GM12801 (cell line): ENCODE data around the gene RPL11.

ENCODE experiments used
- TF ChIP-seq, protein P1 (sequence below): IDR thresholded peaks from one replicate; pipeline ENCODE4 v1.5.1; 2011; ENCODE audit warnings: control low read depth; ENCODE audit not compliant: insufficient read length; ENCODE audit errors: extremely low read depth

Gene RPL11

DNA sequence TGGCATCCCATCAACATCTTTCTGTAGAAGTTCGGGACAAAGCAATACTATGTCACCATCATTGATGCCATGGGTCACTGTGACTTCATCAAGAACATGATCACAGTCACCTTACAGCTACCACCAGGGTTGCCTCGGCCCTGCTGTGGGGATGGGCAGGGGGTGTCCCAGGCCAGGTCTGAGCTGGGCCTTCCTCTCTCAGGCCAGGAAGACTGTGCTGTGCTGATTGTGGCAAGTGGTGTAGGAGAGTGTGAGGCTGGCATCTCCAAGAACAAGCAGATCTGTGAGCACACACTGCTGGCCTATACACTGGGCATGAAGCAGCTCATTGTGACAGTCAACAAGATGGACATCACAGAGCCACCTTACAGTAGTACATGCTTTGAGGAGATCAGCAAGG, 20.9 kb upstream of the RPL11 start:
- TF ChIP-seq, protein P1, sequence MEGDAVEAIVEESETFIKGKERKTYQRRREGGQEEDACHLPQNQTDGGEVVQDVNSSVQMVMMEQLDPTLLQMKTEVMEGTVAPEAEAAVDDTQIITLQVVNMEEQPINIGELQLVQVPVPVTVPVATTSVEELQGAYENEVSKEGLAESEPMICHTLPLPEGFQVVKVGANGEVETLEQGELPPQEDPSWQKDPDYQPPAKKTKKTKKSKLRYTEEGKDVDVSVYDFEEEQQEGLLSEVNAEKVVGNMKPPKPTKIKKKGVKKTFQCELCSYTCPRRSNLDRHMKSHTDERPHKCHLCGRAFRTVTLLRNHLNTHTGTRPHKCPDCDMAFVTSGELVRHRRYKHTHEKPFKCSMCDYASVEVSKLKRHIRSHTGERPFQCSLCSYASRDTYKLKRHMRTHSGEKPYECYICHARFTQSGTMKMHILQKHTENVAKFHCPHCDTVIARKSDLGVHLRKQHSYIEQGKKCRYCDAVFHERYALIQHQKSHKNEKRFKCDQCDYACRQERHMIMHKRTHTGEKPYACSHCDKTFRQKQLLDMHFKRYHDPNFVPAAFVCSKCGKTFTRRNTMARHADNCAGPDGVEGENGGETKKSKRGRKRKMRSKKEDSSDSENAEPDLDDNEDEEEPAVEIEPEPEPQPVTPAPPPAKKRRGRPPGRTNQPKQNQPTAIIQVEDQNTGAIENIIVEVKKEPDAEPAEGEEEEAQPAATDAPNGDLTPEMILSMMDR = no peak

DNA sequence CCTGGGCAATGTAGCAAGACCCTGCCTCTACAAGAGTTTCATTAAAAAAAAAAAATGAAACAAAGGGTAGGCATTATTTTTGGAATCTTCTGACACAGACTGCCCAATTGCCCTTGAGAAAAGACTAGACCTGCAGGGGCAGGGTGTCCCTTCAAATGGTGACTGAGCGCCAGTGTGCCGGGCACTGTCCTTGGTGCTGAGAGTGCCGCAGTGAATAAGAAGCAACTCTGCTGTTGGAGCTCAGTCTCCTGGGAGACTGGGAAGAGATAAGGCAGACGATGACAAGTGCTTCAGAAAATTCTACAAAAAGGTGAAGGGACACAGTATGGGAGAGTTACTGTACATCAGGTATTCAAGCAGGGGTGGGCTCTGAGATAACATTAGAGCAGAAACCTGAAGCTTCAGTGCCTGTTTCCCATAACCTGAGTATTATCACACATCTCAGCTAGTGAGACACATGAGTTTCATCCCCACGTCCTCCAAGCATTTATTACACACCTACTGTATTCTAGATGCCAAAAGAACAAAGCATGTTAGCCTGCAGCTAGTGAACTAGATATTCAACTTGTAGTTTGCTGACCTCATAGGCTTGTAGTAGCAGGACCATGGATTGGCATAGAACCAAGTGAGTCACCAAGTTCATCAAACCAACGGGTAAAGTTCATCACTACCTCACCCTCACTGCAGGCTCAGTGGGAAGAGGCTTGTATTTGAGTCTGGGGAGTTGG, 18.4 kb upstream of the RPL11 start:
- TF ChIP-seq, protein P1 = no peak

GRCh38 chr1:23679815-23680214, 11.8 kb upstream of the RPL11 start:
- TF ChIP-seq, protein P1 = no peak

DNA sequence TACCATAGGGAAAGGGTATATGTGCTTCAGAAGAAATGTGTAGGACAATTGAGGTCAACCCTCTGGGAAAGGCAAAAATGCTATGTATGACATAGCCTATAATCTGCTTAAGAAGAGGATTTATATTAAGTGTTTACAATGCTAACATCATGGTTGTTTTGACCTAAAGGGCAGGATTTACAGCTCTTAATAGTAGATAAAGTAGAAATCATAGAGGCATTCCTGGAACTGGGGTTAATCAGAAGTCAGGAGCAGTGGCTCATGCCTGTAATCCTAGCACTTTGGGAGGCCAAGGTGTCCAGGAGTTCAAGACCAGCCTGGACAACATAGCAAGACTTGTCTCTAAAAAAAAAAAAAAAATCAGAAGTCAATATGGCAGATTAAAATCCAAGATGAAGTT, 8.7 kb upstream of the RPL11 start:
- TF ChIP-seq, protein P1 = no peak

DNA sequence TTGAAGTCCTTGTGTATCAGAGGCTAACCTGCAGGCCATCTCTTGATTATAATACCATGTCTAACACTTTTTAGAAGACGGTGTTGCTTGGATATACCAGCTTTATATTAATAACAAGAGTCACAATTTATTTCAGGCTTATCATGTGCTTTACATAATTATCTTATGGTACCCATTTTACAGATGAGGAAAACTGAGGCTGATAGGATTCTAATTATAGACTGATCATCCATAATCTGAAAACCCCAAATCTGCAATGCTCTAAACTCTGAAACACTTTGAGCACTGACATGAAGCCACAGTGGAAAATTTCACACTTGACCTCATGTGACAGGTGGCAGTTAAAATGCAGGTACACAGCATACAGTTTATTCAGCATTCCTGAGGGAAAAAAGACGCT, 7.2 kb upstream of the RPL11 start:
- TF ChIP-seq, protein P1 = no peak

DNA sequence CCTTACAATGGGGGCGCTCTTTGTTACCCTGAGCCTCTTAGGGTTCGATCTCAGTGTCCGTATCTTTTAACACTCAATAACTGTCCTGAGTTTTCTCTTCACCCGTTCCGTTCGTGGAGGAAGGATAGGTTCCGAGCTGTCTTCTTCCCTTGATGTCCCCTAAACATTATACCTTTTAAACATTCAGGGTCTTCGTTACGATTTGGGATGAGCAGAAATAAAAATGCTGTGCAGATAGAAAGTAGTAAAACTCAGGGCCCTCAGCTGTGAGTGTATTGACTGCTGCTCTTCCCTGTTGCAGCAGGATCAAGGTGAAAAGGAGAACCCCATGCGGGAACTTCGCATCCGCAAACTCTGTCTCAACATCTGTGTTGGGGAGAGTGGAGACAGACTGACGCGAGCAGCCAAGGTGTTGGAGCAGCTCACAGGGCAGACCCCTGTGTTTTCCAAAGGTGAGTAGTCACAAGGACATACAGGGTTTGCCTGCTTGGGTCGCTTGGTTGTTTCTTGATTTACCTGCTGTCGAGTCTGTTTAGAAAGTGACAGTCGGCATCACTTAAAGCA, 784 bp downstream of the RPL11 start:
- TF ChIP-seq, protein P1 = no peak

DNA sequence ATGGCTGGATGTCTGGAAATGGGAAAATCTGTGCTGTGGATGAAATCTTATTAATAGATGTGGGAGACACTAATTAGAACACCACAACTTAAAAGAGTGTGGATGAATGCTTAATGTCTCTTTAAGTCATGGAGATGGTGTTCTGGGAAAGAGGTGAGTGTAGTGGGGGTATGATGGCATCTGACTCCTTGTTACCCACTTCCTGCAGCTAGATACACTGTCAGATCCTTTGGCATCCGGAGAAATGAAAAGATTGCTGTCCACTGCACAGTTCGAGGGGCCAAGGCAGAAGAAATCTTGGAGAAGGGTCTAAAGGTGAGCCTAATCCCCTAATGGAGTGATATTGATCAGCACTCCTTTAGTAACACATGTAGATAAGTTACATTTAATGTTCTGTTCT, 2.0 kb downstream of the RPL11 start:
- TF ChIP-seq, protein P1 = no peak

GRCh38 chr1:23694371-23694770, 2.8 kb downstream of the RPL11 start:
- TF ChIP-seq, protein P1 = no peak
